RPMI8226 (cell line): ENCODE results near the gene GLRX.

ENCODE experiments used
- DNase-seq: peaks from one replicate; pipeline ENCODE4 v3.0.0-alpha.2; 2015

GLRX gene

DNA sequence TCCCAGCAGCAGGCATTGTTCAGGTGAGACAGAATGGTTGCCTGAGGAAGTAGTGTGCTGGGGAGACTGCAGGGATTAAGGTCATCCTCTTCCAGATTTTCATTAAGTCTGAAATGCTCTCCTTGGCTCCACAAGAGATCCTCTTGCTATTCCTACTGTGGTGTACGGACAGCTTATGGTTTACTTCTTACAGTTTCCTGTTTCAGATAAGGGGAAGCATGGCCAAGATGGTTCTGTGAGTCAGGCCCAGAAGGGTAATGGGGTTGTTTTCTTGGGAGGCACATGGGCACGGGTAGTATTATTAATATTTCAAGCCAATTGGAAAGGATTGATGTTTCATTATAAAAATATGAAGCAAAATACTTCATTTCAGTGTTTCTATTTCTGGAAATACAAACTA lies 42.9 kb downstream of the GLRX start:
- no peak for DNase-seq

- no peak for DNase-seq
Measured at GRCh38 chr5:95778713-95779436, 43.7 kb downstream of the GLRX start.

GRCh38 chr5:95777441-95777840 lies 45.1 kb downstream of the GLRX start:
- no peak for DNase-seq

DNA sequence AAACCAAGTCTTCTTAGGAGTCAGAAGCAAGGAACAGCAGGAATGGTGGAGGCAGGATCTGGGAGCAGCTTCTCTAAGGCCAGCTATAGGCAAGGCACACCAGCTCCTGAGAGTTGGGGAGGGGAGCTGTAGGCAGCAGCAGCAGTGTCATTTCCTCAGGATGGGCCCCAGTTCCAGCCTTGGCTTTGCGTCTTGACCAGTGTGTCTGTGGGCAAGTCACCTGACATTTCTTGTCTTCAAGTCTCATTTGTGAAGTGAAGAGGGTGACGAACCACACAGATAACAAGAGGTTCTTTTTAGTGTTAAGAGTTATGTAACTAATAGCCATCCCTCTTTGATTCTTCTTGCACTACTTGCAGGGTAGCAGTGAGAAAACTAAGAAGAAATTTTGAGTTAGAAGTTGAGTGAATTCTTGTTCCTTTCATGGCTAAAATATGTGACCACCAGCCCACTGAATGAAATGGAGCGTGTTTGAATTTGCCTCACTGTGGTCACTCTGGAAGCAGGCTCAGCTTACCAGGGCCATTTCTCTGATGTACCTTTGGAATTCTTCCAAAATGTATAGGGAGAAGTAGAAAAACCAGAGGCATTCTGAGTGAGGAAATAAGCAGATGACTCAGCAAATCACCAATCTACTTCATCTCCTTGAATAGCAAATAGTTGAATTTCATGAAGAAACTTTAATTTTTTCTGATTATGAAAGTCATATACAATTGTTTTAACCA lies 49.0 kb downstream of the GLRX start:
- DNase-seq, result peak; percentile 24

DNA sequence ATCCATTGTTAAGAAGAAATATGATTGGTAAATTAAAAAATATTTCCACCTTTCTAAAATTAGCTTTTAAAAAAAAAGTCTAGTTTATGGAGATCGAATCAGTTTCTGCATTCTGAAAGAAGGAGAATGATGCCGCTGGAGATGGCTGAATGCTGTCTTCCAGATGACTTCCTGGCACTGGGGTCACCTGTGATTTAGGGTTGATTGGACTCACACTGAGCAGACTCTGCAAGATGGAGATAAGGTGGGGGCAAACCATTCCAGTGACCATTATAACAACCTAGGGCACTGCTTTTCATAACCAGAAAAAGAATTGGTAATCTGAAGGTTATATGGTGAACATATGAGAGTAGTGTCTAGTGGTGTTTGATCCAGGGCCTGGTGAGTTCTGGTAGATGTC lies 50.6 kb downstream of the GLRX start:
- DNase-seq, result no peak

GRCh38 chr5:95770830-95771708 lies 51.5 kb downstream of the GLRX start:
- no peak for DNase-seq

GRCh38 chr5:95768731-95769130 lies 53.8 kb downstream of the GLRX start:
- DNase-seq, result no peak

DNA sequence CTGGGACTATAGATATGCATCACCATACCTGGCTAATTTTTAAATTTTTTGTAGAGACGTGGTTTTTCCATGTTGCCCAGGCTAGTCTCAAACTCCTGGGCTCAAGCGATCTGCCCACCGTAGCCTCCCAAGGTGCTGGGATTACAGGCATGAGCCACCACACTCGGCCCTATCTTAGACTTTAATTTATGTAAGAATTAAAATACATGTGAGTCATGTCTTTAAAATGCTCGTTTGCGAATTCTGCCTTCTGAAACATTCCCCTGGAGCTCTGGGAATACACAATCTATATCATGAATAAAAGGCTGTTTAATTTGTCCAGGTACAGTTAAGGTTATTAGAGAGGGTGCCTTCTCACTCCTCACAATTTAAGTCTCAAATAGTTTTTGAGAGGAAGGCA lies 58.6 kb downstream of the GLRX start:
- DNase-seq, result no peak
